Osteoblast (primary cell): Measurements from ENCODE around the gene EPS8. TPM values are rescaled to one million over a fixed set of nuclear protein-coding genes. Genes with fewer than 3 reads are reported as not detected.
"Not testable (repeated sequence)": the region's sequence is repeated elsewhere in the genome, so short reads cannot be mapped to it uniquely, and the experiment has no call there.

ENCODE experiments used
- DNase-seq: peaks from one replicate; pipeline ENCODE4 v3.0.0; 2011; ENCODE audit warnings: low spot score, mixed read lengths; ENCODE audit not compliant: insufficient read length; ENCODE audit errors: missing footprints
- H2AFZ ChIP-seq: 2 replicates; pipeline ENCODE4 v1.6.0; 2011; ENCODE audit warnings: mild to moderate bottlenecking, low read length
- H3K27ac ChIP-seq: 2 replicates; pipeline ENCODE4 v1.5.1; 2011; ENCODE audit warnings: mild to moderate bottlenecking, low read depth, low read length, moderate library complexity
- H3K27me3 ChIP-seq: 2 replicates; pipeline ENCODE4 v1.6.0; 2012; ENCODE audit warnings: mild to moderate bottlenecking, control low read depth, inconsistent platforms, low read length, moderate library complexity; ENCODE audit not compliant: insufficient read depth
- H3K36me3 ChIP-seq: 2 replicates; pipeline ENCODE4 v1.5.1; 2011; ENCODE audit warnings: mild to moderate bottlenecking, low read length, control low read depth, moderate library complexity; ENCODE audit not compliant: insufficient read depth
- H3K4me1 ChIP-seq: 2 replicates; pipeline ENCODE4 v1.5.1; 2011; ENCODE audit warnings: mild to moderate bottlenecking, low read length, control low read depth, moderate library complexity; ENCODE audit not compliant: insufficient read depth
- H3K4me2 ChIP-seq: 2 replicates; pipeline ENCODE4 v1.6.0; 2011; ENCODE audit warnings: mild to moderate bottlenecking, low read length; ENCODE audit not compliant: insufficient read depth
- H3K4me3 ChIP-seq: fragments of 200-600 bp; sonication (generic); 3 replicates; pipeline ENCODE4 v1.5.1; 2012; ENCODE audit warnings: mild to moderate bottlenecking, low read length, inconsistent platforms; ENCODE audit not compliant: insufficient read depth
- H3K79me2 ChIP-seq: 2 replicates; pipeline ENCODE4 v1.6.0; 2012; ENCODE audit warnings: mild to moderate bottlenecking, low read length, control low read depth, inconsistent platforms; ENCODE audit not compliant: insufficient read depth
- H3K9me3 ChIP-seq: 2 replicates; pipeline ENCODE4 v1.5.1; 2011; ENCODE audit warnings: low read depth, low read length, control low read depth
- H4K20me1 ChIP-seq: 2 replicates; pipeline ENCODE4 v1.6.0; 2012; ENCODE audit warnings: mild to moderate bottlenecking, low read length, control low read depth; ENCODE audit not compliant: insufficient read depth
- total RNA-seq: library from RNA; depleted of rRNA; stranded (reverse); fragments of >200 nt; gene quantifications from 2 replicates; pipeline ENCODE4 v1.2.3, GENCODE V29; 2012
- TF ChIP-seq, protein P1 (sequence below): IDR thresholded peaks from 2 replicates; pipeline ENCODE4 v1.5.1; 2011; ENCODE audit warnings: mild to moderate bottlenecking, low read depth, low read length, moderate library complexity; ENCODE audit errors: extremely low read depth

Gene EPS8
- total RNA-seq, 1 donor, result 160 TPM

DNA sequence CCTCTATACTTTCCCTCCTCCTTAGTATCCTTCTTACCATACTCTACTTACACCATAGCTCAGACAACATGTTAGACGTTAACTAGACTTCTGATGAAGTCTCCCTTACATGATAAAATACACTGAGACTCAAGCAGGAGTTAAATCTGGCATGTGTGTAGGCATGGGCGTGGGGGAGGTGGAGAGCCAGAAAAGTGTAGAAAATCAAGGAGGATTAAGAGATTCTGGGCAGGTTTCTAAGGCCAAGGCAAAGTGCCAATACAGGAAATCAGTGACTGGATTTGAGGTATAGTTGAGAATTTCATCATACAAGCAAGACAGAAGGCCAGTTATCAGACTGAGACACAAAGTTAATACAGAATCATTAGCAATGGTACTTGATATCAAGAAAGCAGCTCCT lies 37.4 kb downstream of the EPS8 start:
- H3K4me1 ChIP-seq, result peaks cover 62% of the 10 kb centered on the region
- TF ChIP-seq, protein P1, sequence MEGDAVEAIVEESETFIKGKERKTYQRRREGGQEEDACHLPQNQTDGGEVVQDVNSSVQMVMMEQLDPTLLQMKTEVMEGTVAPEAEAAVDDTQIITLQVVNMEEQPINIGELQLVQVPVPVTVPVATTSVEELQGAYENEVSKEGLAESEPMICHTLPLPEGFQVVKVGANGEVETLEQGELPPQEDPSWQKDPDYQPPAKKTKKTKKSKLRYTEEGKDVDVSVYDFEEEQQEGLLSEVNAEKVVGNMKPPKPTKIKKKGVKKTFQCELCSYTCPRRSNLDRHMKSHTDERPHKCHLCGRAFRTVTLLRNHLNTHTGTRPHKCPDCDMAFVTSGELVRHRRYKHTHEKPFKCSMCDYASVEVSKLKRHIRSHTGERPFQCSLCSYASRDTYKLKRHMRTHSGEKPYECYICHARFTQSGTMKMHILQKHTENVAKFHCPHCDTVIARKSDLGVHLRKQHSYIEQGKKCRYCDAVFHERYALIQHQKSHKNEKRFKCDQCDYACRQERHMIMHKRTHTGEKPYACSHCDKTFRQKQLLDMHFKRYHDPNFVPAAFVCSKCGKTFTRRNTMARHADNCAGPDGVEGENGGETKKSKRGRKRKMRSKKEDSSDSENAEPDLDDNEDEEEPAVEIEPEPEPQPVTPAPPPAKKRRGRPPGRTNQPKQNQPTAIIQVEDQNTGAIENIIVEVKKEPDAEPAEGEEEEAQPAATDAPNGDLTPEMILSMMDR, result no peak
- no peaks in the 10 kb centered on the region for H3K9me3 ChIP-seq
- H2AFZ ChIP-seq, result no peak overlapping the region
- H3K36me3 ChIP-seq, result no peaks in the 10 kb centered on the region
- no peak overlapping the region for H3K4me2 ChIP-seq
- DNase-seq, result no peak
- H4K20me1 ChIP-seq, result no peaks in the 10 kb centered on the region
- peaks cover 100% of the 10 kb centered on the region for H3K79me2 ChIP-seq
- peak overlapping the region; percentile 52 for H3K27ac ChIP-seq
- no peak overlapping the region for H3K4me3 ChIP-seq
- no peaks in the 10 kb centered on the region for H3K27me3 ChIP-seq

DNA sequence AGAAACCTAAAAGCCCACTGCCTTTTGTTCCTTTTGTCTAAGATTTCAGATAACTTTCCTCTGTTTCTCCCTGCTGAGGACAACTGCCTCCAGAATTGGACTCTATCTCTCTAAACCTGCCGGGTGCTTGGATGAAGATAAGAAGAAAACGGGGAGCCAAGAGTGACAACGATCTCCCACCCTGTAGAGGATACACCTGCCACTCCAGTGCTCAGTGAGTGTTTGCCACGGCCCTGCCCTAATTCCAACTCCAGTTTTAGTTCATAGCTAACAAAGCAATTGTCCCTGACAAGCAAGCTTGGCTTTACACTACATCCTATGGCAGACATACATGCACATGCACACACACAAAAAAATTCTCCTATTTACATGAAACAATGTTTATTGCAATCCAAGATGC lies 39.3 kb downstream of the EPS8 start:
- H3K27ac ChIP-seq, result no peak overlapping the region
- H3K9me3 ChIP-seq, result no peaks in the 10 kb centered on the region
- no peaks in the 10 kb centered on the region for H3K27me3 ChIP-seq
- no peaks in the 10 kb centered on the region for H4K20me1 ChIP-seq
- H3K4me2 ChIP-seq, result no peak overlapping the region
- H2AFZ ChIP-seq, result no peak overlapping the region
- H3K79me2 ChIP-seq, result peaks cover 100% of the 10 kb centered on the region
- H3K4me1 ChIP-seq, result peaks cover 44% of the 10 kb centered on the region
- H3K36me3 ChIP-seq, result no peaks in the 10 kb centered on the region
- H3K4me3 ChIP-seq, result no peak overlapping the region
- no peak for DNase-seq
- TF ChIP-seq, protein P1, result no peak

DNA sequence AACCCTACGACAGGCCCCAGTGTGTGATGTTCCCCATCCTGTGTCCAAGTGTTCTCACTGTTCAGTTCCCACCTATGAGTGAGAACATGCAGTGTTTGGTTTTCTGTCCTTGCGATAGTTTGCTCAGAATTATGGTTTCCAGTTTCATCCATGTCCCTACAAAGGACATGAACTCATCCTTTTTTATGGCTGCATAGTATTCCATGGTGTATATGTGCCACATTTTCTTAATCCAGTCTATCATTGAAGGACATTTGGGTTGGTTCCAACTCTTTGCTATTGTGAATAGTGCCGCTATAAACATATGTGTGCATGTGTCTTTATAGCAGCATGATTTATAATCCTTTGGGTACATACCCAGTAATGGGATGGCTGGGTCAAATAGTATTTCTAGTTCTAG lies 47.3 kb downstream of the EPS8 start:
- H3K9me3 ChIP-seq, H3K27ac ChIP-seq, H3K27me3 ChIP-seq, H3K4me2 ChIP-seq, H4K20me1 ChIP-seq, H3K4me1 ChIP-seq, H2AFZ ChIP-seq, H3K4me3 ChIP-seq, H3K36me3 ChIP-seq, DNase-seq: not testable (repeated sequence)
- peaks cover 83% of the 10 kb centered on the region for H3K79me2 ChIP-seq

GRCh38 chr12:15741082-15741481 lies 48.1 kb downstream of the EPS8 start:
- H3K4me3 ChIP-seq, result no peak overlapping the region
- H3K36me3 ChIP-seq, result no peaks in the 10 kb centered on the region
- H3K4me2 ChIP-seq, result no peak overlapping the region
- TF ChIP-seq, protein P1, result no peak
- H2AFZ ChIP-seq, result no peak overlapping the region
- H3K4me1 ChIP-seq, result no peaks in the 10 kb centered on the region
- H3K9me3 ChIP-seq, result no peaks in the 10 kb centered on the region
- H3K79me2 ChIP-seq, result peaks cover 83% of the 10 kb centered on the region
- no peak overlapping the region for H3K27ac ChIP-seq
- H3K27me3 ChIP-seq, result no peaks in the 10 kb centered on the region
- no peak for DNase-seq
- H4K20me1 ChIP-seq, result peaks cover 10% of the 10 kb centered on the region

DNA sequence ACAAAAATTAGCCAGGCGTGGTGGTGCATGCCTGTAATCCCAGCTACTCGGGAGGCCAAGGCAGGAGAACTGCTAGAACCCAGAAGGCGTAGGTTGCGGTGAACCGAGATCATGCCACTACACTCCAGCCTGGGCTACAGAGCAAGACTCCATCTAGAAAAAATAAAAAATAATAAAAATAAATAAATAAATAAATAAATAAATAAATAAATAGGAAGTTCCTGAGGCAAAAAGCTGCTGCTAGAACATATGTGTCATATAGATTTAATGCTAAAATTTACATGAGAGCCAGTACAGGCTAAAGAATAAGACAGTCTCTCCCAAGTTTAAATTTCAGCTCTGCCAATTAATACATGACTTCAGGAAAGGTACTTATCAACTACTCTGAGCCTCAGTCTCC lies 48.8 kb downstream of the EPS8 start:
- H3K4me1 ChIP-seq, H3K36me3 ChIP-seq, DNase-seq, H4K20me1 ChIP-seq, H3K27me3 ChIP-seq, H3K4me2 ChIP-seq, H3K4me3 ChIP-seq, H3K9me3 ChIP-seq, H3K27ac ChIP-seq, H2AFZ ChIP-seq: not testable (repeated sequence)
- H3K79me2 ChIP-seq, result peaks cover 82% of the 10 kb centered on the region
